NB4 (cell line): ENCODE data around the gene KRTAP4-8.
"Not testable (repeated sequence)": the region's sequence is repeated elsewhere in the genome, so short reads cannot be mapped to it uniquely, and the experiment has no call there.

Source experiments
- CTCF ChIP-seq: IDR thresholded peaks from one replicate; pipeline ENCODE4 v1.5.1; 2012; ENCODE audit warnings: low read depth, low read length
- MYC ChIP-seq: IDR thresholded peaks from 2 replicates; pipeline ENCODE4 v1.6.1; 2011; ENCODE audit warnings: low read depth, low read length
- POLR2A ChIP-seq: IDR thresholded peaks from 2 replicates; pipeline ENCODE4 v1.6.1; 2011; ENCODE audit warnings: mild to moderate bottlenecking; ENCODE audit not compliant: insufficient read length; ENCODE audit errors: extremely low read depth

DNA sequence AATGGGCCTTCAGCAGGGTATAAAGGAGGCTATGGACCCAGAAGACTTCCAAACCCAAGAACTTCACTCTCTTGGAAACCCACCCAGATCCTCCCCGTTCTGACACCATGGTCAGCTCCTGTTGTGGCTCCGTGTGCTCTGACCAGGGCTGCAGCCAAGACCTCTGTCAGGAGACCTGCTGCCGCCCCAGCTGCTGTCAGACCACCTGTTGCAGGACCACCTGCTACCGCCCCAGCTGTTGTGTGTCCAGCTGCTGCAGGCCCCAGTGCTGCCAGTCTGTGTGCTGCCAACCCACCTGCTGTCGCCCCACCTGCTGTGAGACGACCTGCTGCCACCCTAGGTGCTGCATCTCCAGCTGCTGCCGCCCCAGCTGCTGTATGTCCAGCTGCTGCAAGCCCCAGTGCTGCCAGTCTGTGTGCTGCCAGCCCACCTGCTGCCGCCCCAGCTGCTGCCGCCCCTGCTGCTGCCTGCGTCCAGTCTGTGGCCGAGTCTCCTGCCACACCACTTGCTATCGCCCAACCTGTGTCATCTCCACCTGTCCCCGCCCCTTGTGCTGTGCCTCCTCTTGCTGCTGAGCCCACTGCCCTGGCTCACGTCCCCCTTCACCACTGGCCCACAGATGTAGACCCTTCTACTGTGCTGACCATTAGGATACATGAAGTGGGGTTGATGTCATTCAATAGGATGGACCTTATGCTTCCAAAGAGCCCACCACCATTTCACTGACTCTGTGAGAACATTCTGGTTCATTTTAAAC, 13.7 kb downstream of the KRTAP4-8 start, which contains the start of gene KRTAP4-7:
- not testable (repeated sequence) for TF ChIP-seq CTCF, POLR2A, MYC
